Spleen (tissue), 7 donors: ENCODE measurements around the gene LTC4S.

ENCODE experiments used
- POLR2A ChIP-seq, 3 donors: fragments of 450-650 bp; IDR thresholded peaks; one replicate each; pipeline ENCODE4 v1.5.1; 2017; ENCODE audit warnings: antibody characterized with exemption in 3 of 3, mild to moderate bottlenecking in 1 of 3
- POLR2AphosphoS5 ChIP-seq, 3 donors: sonication (generic); formaldehyde crosslinking; IDR thresholded peaks; one replicate each; pipeline ENCODE4 v1.5.1; 2017; ENCODE audit warnings: antibody characterized with exemption in 3 of 3
- TF ChIP-seq, protein P1 (sequence below), 11 experiments: fragments of 200-600 bp in 7 of 11; fragments of 450-650 bp in 4 of 11; sonication (generic) in 4 of 11; IDR thresholded peaks in 8 of 11; conservative IDR thresholded peaks in 3 of 11; 1 replicate in 7 of 11; 2 replicates in 4 of 11; pipeline versions ENCODE4 v1.4.0 to v1.8.0; 2016 to 2021; ENCODE audit warnings: antibody characterized with exemption in 11 of 11, inconsistent platforms in 4 of 11, mild to moderate bottlenecking in 1 of 11
- donor health status: DM: no; HTN: no; CAD: no; lungs with moderate emphysema.
- donor health status: DM: no; HTN: no; CAD: no.
- donor health status: DM: no; HTN: no; CAD: no.

DNA sequence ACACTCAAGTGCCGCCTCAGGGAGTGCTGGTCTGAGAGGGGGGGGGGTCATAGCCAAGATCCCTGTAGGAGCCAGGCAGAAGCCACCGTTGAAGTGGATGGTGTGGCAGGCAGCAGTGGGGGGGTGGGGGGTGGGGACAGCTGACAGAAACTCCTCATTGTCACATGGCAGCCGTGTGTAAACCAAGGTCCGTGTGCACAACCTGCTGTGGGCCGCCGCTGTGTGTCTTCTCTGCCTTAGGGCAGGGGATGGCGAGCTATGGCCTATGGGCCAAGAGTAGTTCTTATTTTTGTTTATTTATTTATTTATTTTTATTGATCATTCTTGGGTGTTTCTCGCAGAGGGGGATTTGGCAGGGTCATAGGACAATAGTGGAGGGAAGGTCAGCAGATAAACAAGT is 40.3 kb downstream of the LTC4S start:
- TF ChIP-seq POLR2AphosphoS5 (IDR thresholded peaks at IDR 0.05) (peak in 1 of 3 donors; percentile 22), POLR2A (IDR thresholded peaks at IDR 0.05) (no peak)
- TF ChIP-seq, protein P1, sequence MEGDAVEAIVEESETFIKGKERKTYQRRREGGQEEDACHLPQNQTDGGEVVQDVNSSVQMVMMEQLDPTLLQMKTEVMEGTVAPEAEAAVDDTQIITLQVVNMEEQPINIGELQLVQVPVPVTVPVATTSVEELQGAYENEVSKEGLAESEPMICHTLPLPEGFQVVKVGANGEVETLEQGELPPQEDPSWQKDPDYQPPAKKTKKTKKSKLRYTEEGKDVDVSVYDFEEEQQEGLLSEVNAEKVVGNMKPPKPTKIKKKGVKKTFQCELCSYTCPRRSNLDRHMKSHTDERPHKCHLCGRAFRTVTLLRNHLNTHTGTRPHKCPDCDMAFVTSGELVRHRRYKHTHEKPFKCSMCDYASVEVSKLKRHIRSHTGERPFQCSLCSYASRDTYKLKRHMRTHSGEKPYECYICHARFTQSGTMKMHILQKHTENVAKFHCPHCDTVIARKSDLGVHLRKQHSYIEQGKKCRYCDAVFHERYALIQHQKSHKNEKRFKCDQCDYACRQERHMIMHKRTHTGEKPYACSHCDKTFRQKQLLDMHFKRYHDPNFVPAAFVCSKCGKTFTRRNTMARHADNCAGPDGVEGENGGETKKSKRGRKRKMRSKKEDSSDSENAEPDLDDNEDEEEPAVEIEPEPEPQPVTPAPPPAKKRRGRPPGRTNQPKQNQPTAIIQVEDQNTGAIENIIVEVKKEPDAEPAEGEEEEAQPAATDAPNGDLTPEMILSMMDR (IDR thresholded peaks at IDR 0.05 in 8 of 11, conservative IDR thresholded peaks at IDR 0.05 in 3 of 11) = no peak
